ENCODE results near the gene RGS17.

The RGS17 gene

DNA sequence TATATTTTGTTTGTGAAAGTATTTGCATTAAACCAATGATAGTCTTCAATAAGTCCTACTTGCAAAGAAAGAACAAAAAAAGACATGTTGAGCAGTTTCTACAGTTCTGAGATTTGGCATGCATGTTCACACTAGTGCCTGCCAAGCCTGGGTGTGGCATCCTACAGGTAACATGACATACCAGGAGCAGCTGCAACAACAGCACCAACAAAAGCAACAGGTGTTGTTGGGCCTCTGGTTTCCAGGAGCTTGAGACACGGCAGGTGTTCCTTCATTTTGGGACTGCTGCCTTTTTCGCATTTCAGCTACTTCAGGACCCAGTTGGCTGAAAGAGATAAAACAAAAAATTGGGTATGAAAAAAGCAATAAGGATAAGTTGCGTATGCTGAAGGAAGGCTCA is 87.4 kb downstream of the RGS17 start:
- no peak overlapping the region for H3K27ac ChIP-seq
- TF ChIP-seq, protein P1, sequence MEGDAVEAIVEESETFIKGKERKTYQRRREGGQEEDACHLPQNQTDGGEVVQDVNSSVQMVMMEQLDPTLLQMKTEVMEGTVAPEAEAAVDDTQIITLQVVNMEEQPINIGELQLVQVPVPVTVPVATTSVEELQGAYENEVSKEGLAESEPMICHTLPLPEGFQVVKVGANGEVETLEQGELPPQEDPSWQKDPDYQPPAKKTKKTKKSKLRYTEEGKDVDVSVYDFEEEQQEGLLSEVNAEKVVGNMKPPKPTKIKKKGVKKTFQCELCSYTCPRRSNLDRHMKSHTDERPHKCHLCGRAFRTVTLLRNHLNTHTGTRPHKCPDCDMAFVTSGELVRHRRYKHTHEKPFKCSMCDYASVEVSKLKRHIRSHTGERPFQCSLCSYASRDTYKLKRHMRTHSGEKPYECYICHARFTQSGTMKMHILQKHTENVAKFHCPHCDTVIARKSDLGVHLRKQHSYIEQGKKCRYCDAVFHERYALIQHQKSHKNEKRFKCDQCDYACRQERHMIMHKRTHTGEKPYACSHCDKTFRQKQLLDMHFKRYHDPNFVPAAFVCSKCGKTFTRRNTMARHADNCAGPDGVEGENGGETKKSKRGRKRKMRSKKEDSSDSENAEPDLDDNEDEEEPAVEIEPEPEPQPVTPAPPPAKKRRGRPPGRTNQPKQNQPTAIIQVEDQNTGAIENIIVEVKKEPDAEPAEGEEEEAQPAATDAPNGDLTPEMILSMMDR (IDR thresholded peaks at IDR 0.05): no peak
- TF ChIP-seq ZFX (IDR thresholded peaks at IDR 0.05; ENCODE audit: borderline replicate concordance): no peak

DNA sequence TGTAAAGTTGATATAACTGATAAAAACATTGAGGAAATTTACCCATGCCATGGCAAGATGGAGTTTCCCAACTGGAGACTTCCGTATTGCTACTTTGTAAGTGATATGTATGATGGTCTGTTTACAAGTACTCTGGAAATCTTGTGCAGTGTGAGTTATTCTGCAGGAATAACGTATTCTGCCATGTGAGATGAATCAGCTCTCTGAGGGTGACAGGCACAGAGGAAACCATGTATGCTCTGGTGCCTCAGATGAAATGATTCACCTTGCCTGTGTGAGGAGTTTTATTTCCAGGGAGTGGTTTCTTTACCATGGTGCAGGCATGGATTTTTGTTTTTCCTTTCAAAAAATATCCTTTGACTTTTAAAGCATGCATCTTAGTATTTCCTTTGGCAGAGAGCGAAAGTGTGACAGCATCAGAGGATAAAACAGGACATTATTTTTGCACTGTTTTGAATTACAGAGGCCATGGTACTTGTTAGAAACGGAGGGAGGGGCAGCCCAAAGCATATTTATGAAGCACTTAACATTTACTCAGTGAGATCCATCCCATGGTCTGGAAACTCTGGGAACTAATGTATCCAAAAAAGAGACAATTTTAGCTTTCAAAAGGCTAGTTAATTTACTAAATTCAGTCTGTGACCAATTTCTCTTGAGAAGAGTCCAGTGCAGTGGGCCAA is 92.6 kb downstream of the RGS17 start:
- TF ChIP-seq ZFX (IDR thresholded peaks at IDR 0.05; ENCODE audit: borderline replicate concordance): no peak
- TF ChIP-seq, protein P1 (IDR thresholded peaks at IDR 0.05): no peak
- H3K27ac ChIP-seq: no peak overlapping the region

DNA sequence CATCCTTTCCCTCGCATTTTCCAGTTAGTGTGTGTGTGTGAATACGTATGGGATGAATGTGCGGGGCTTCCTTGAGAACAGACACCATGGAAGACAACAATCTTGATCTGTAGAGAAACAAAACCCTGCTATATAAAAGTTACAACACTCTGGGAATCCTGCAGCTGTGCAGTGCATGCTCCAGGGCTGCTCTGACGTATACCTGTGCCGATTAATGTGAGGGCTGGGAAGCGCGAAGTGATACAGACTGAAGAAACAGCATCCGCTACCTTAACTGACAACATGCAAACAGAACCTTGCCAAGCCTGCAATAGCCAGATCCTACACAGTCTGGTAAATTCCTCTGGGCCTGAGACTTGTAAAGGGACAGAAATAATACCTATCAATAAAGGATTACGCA is 96.9 kb downstream of the RGS17 start:
- no peak for TF ChIP-seq ZFX (IDR thresholded peaks at IDR 0.05; ENCODE audit: borderline replicate concordance)
- TF ChIP-seq, protein P1 (IDR thresholded peaks at IDR 0.05): no peak
- H3K27ac ChIP-seq: no peak overlapping the region

DNA sequence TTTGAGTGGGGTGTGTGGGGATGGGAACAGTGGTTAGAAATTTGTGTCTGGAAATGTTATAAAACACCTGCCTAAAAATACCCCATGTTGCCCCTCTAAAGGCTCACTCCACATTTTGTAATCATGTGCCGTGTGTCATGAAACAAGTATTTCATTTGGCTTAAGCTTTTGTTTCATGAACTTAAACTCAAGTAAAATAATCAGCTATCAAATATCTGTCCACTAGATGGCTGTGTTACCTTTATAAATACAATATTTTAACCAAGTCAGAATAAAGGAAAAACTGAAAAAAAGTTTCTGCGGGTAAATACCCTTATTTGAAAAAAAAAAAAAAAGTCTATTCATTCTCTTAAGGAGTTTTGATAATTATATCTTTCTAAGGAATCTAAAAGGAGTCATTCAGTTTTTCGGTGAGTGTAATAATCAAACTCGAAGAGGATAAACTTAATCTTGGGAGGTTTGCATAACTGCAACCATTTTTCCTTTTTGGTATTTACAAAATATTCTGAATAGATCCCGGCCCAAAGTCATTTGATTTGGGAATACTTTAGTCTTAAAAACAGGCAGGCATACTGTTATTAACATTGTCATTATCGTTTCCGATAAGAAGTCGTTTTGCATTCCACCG is 98.7 kb downstream of the RGS17 start:
- H3K27ac ChIP-seq: no peak overlapping the region
- TF ChIP-seq ZFX (IDR thresholded peaks at IDR 0.05; ENCODE audit: borderline replicate concordance): no peak
- TF ChIP-seq, protein P1 (IDR thresholded peaks at IDR 0.05): peak; percentile 61

DNA sequence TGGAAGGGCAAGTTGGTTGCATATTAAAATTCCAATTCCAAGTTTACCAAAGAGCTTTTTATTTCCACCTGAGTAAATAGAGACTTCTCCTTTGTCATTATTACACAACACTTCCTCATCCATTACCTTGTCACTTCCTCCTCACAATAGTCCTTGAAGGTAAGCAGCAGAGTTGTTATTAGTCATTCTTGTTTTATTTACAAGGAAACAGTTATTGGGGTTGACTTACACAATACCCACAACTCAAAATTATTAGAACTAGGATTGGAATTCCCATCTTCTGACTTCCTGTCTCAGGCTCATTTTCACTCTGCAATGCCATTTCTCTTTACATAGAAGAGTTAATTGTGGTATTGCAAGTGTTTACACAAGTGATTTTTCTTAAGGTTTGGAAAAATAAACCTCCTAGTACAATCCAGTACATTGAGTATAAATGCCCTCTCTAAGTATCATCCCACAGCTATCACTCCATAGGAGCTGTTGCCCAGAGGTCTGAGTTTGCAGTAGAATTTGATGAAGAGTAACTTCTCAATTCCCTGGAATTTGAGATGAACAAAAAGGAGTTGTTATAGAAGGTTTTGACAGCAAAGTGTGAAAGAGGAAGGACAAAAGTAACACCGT is 99.6 kb downstream of the RGS17 start:
- no peak overlapping the region for H3K27ac ChIP-seq
- no peak for TF ChIP-seq ZFX (IDR thresholded peaks at IDR 0.05; ENCODE audit: borderline replicate concordance)
- TF ChIP-seq, protein P1 (IDR thresholded peaks at IDR 0.05): no peak

DNA sequence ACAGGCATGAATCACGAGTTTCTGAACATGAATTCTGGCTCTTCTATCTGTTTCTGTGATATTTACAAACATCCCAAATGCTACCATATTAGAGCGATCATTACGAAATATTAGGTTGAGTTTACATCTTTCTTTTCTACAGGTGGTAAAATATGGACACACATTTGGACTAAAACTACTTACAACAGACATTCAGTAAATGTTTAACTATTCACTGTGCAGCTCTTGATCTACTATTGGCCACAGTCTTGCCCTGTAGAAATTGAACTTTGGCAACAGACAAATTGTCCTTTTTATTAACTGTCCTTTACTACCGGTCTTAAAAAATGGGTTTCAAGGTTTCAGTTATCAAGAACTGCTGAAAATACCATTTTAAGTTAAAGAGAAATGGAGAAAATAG is 102.1 kb downstream of the RGS17 start:
- H3K27ac ChIP-seq: no peak overlapping the region
- TF ChIP-seq, protein P1 (IDR thresholded peaks at IDR 0.05): no peak
- TF ChIP-seq ZFX (IDR thresholded peaks at IDR 0.05; ENCODE audit: borderline replicate concordance): no peak

DNA sequence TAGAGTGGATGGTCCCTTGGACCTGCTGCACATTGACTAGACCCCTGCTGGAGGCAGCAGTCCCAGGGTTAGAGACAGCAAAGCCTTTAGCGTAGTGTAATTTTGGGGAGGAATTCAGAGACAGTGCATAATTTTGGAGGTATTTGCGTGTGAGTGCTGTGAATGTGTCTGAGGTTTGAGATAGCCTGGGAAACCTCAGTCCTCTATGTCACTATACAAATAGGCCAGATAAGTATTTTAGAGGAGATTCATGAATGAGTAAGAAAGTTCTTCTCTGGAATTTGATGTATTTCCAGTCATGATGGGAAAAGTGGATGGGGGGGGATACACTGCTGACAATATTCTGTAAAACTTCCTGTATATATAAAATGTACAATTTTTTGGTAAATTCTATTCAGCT is 102.8 kb downstream of the RGS17 start:
- H3K27ac ChIP-seq: no peak overlapping the region
- TF ChIP-seq, protein P1 (IDR thresholded peaks at IDR 0.05): no peak
- no peak for TF ChIP-seq ZFX (IDR thresholded peaks at IDR 0.05; ENCODE audit: borderline replicate concordance)
